ENCODE results near the gene OR5K4.

OR5K4 gene

GRCh38 chr3:98333989-98334606 is 19.6 kb upstream of the OR5K4 start:
- no peak for TF ChIP-seq Cebpa-rat (IDR thresholded peaks at IDR 0.05)
- H3K36me3 ChIP-seq: no peaks in the 10 kb centered on the region
- no peak overlapping the region for H3K9ac ChIP-seq
- no peaks in the 10 kb centered on the region for H3K4me1 ChIP-seq
- no peaks in the 10 kb centered on the region for H3K9me3 ChIP-seq
- no peaks in the 10 kb centered on the region for H4K20me1 ChIP-seq
- no peaks in the 10 kb centered on the region for H3K27me3 ChIP-seq
- no peak overlapping the region for H3K4me2 ChIP-seq
- H3K4me3 ChIP-seq: no peak overlapping the region
- H3K27ac ChIP-seq: no peak overlapping the region

GRCh38 chr3:98339031-98339430 is 14.6 kb upstream of the OR5K4 start:
- Histone ChIP-seq H3K4me2 (no peak overlapping the region), H4K20me1 (no peaks in the 10 kb centered on the region), H3K9ac (no peak overlapping the region), H3K27ac (no peak overlapping the region), H3K4me3 (no peak overlapping the region), H3K27me3 (no peaks in the 10 kb centered on the region), H3K4me1 (no peaks in the 10 kb centered on the region), H3K9me3 (no peaks in the 10 kb centered on the region), H3K36me3 (no peaks in the 10 kb centered on the region)
- TF ChIP-seq Cebpa-rat (IDR thresholded peaks at IDR 0.05): no peak

GRCh38 chr3:98341758-98342157 is 11.9 kb upstream of the OR5K4 start:
- no peaks in the 10 kb centered on the region for H3K27me3 ChIP-seq
- TF ChIP-seq Cebpa-rat (IDR thresholded peaks at IDR 0.05): no peak
- H3K4me3 ChIP-seq: no peak overlapping the region
- no peak overlapping the region for H3K27ac ChIP-seq
- peaks cover 9% of the 10 kb centered on the region for H3K4me1 ChIP-seq
- H3K9ac ChIP-seq: no peak overlapping the region
- no peaks in the 10 kb centered on the region for H4K20me1 ChIP-seq
- H3K36me3 ChIP-seq: no peaks in the 10 kb centered on the region
- no peaks in the 10 kb centered on the region for H3K9me3 ChIP-seq
- no peak overlapping the region for H3K4me2 ChIP-seq

GRCh38 chr3:98343647-98344507 is 9.8 kb upstream of the OR5K4 start:
- no peaks in the 10 kb centered on the region for H3K9me3 ChIP-seq
- TF ChIP-seq Cebpa-rat (IDR thresholded peaks at IDR 0.05): no peak
- no peak overlapping the region for H3K4me3 ChIP-seq
- no peak overlapping the region for H3K4me2 ChIP-seq
- H3K27me3 ChIP-seq: no peaks in the 10 kb centered on the region
- H4K20me1 ChIP-seq: no peaks in the 10 kb centered on the region
- peaks cover 9% of the 10 kb centered on the region for H3K4me1 ChIP-seq
- no peak overlapping the region for H3K9ac ChIP-seq
- no peak overlapping the region for H3K27ac ChIP-seq
- no peaks in the 10 kb centered on the region for H3K36me3 ChIP-seq

- peaks cover 8% of the 10 kb centered on the region for H3K4me1 ChIP-seq
These were observed 3.6 kb upstream of the OR5K4 start for GRCh38 chr3:98350082-98350481.

GRCh38 chr3:98359250-98359649 is 5.6 kb downstream of the OR5K4 start:
- Histone ChIP-seq H4K20me1 (no peaks in the 10 kb centered on the region), H3K27me3 (no peaks in the 10 kb centered on the region), H3K4me2 (no peak overlapping the region), H3K9ac (no peak overlapping the region), H3K9me3 (peaks cover 12% of the 10 kb centered on the region), H3K27ac (no peak overlapping the region), H3K4me3 (no peak overlapping the region), H3K36me3 (no peaks in the 10 kb centered on the region), H3K4me1 (no peaks in the 10 kb centered on the region)
- TF ChIP-seq Cebpa-rat (IDR thresholded peaks at IDR 0.05): no peak

More at GRCh38 chr3:98350082-98350481, 3.6 kb upstream of the OR5K4 start:
- Histone ChIP-seq H3K4me3 (no peak overlapping the region), H4K20me1 (no peaks in the 10 kb centered on the region), H3K36me3 (no peaks in the 10 kb centered on the region), H3K4me2 (no peak overlapping the region), H3K9me3 (no peaks in the 10 kb centered on the region), H3K27ac (no peak overlapping the region), H3K27me3 (no peaks in the 10 kb centered on the region), H3K9ac (no peak overlapping the region)
- no peak for TF ChIP-seq Cebpa-rat (IDR thresholded peaks at IDR 0.05)

GRCh38 chr3:98359993-98360675 is 6.5 kb downstream of the OR5K4 start:
- H3K4me1 ChIP-seq: no peaks in the 10 kb centered on the region
- no peak overlapping the region for H3K27ac ChIP-seq
- no peaks in the 10 kb centered on the region for H3K36me3 ChIP-seq
- H3K9ac ChIP-seq: no peak overlapping the region
- peaks cover 12% of the 10 kb centered on the region for H3K9me3 ChIP-seq
- H3K4me3 ChIP-seq: no peak overlapping the region
- TF ChIP-seq Cebpa-rat (IDR thresholded peaks at IDR 0.05): no peak
- no peaks in the 10 kb centered on the region for H3K27me3 ChIP-seq
- no peak overlapping the region for H3K4me2 ChIP-seq
- no peaks in the 10 kb centered on the region for H4K20me1 ChIP-seq

- Histone ChIP-seq H3K4me3 (no peak overlapping the region), H3K4me1 (no peaks in the 10 kb centered on the region), H3K36me3 (no peaks in the 10 kb centered on the region), H3K9ac (no peak overlapping the region), H3K9me3 (peaks cover 12% of the 10 kb centered on the region), H3K4me2 (no peak overlapping the region), H3K27ac (no peak overlapping the region), H4K20me1 (no peaks in the 10 kb centered on the region), H3K27me3 (no peaks in the 10 kb centered on the region)
- no peak for TF ChIP-seq Cebpa-rat (IDR thresholded peaks at IDR 0.05)
These were observed 7.0 kb downstream of the OR5K4 start for GRCh38 chr3:98360681-98361080.

- no peaks in the 10 kb centered on the region for H4K20me1 ChIP-seq
- H3K9me3 ChIP-seq: peaks cover 12% of the 10 kb centered on the region
- H3K27ac ChIP-seq: no peak overlapping the region
- H3K4me2 ChIP-seq: no peak overlapping the region
- H3K36me3 ChIP-seq: no peaks in the 10 kb centered on the region
- H3K4me1 ChIP-seq: no peaks in the 10 kb centered on the region
- no peaks in the 10 kb centered on the region for H3K27me3 ChIP-seq
- no peak for TF ChIP-seq Cebpa-rat (IDR thresholded peaks at IDR 0.05)
- H3K4me3 ChIP-seq: no peak overlapping the region
- H3K9ac ChIP-seq: no peak overlapping the region
These were observed 7.6 kb downstream of the OR5K4 start for GRCh38 chr3:98361289-98361688.
